OCI-LY3 (cell line): ENCODE measurements around the gene SCN4B.

ENCODE experiments used
- CTCF ChIP-seq: fragments of 200-600, 300-600 bp; sonication (generic); IDR thresholded peaks from 2 replicates; pipeline ENCODE4 v1.5.1; 2014; ENCODE audit warnings: antibody characterized with exemption, low read length, low read depth
- EZH2phosphoT487 ChIP-seq: fragments of 200-600 bp; shearing (Covaris generic); IDR thresholded peaks from 2 replicates; pipeline ENCODE4 v1.6.1; 2018; ENCODE audit warnings: antibody characterized with exemption, mixed run types, low read depth

GRCh38 chr11:118148856-118149255, 3.8 kb downstream of the SCN4B start:
- TF ChIP-seq EZH2phosphoT487 (no peak), CTCF (no peak)
